Psoas muscle (tissue), 8 donors: Measurements from ENCODE around the gene MOCOS. TPM values are rescaled to one million over a fixed set of nuclear protein-coding genes. Genes with fewer than 3 reads are reported as not detected.

Source experiments
- ATAC-seq, 4 donors: fragments of 200-7000 bp; cut with Tn5 transposase; one replicate each; pipeline ENCODE4 v1.9.1; 2020; ENCODE audit warnings: moderate library complexity in 3 of 4, mild to moderate bottlenecking in 2 of 4
- DNase-seq, 2 donors: peaks; one replicate each; pipeline ENCODE4 v3.0.0-alpha.2; 2020
- H3K27ac ChIP-seq: fragments of 200-600 bp; one replicate; pipeline ENCODE4 v1.8.0; 2022
- H3K27me3 ChIP-seq, 3 donors: fragments of 200-600 bp in 1 of 3; one replicate each; pipeline versions ENCODE4 v1.6.1 to v1.8.0; 2013 to 2022; ENCODE audit warnings: low read length in 2 of 3, mild to moderate bottlenecking in 2 of 3, moderate library complexity in 1 of 3; ENCODE audit not compliant: insufficient read depth in 3 of 3
- H3K36me3 ChIP-seq, 2 donors: fragments of 200-600 bp in 1 of 2; one replicate each; pipeline versions ENCODE4 v1.6.1 to v1.8.0; 2013 to 2022; ENCODE audit warnings: low read depth in 1 of 2, mild to moderate bottlenecking in 1 of 2, moderate library complexity in 1 of 2; ENCODE audit not compliant: insufficient read depth in 1 of 2
- H3K4me1 ChIP-seq: fragments of 200-600 bp; one replicate; pipeline ENCODE4 v1.8.0; 2022
- H3K4me3 ChIP-seq: fragments of 200-600 bp; one replicate; pipeline ENCODE4 v1.8.0; 2022; ENCODE audit warnings: mild to moderate bottlenecking
- H3K9me3 ChIP-seq: fragments of 200-600 bp; one replicate; pipeline ENCODE4 v1.8.0; 2022
- CTCF ChIP-seq: fragments of 200-600 bp; IDR thresholded peaks from one replicate; pipeline ENCODE4 v1.8.0; 2022; ENCODE audit warnings: antibody characterized with exemption
- WGBS, 3 donors: extraction: QIAGEN DNeasy Blood & Tissue Kit; methylation state at CpG; one replicate each; pipeline versions ENCODE4 v1.1.6 to v1.1.7; 2013; 5-methylcytosine and 5-hydroxymethylcytosine counted together
- intact Hi-C, 2 donors: fragments of 100-400 bp; cut with DNase I; formaldehyde crosslinking; loops; one replicate each; pipeline versions ENCODE4 v1.11.0 to v1.14.2; 2022
- polyA plus RNA-seq, 3 donors: library from polyadenylated mRNA; stranded (reverse); fragments of 200-250 nt; gene quantifications; one replicate each; pipeline ENCODE4 v1.2.3, GENCODE V29; 2013
- total RNA-seq, 4 donors: library from RNA; stranded (reverse); fragmentation: NEBNext Ultra II Directional in 2 of 4; extraction: Animal tissue kit (Norgen Biotek cat#: 25700) in 2 of 4; gene quantifications; one replicate each; pipeline versions ENCODE4 v1.2.1 to v1.2.4, GENCODE V29; 2021 to 2023
- donor health status: healthy with polysubstance abuse.
- donor health status: DM: no; HTN: no; CAD: no; lungs with moderate emphysema.
- donor health status: Bipolar disorder and iron deficiency.
- donor health status: healthy.
- donor health status: DM: yes; HTN: yes; CAD: no.
- donor health status: DM: no; HTN: no; CAD: no.
- donor health status: DM: no; HTN: no; CAD: no.
- donor health status: DM: yes; HTN: yes; CAD: no.

MOCOS gene
- total and polyA plus RNA-seq, 7 donors = 0.30 to 4.8 (median 0.94) TPM

DNA sequence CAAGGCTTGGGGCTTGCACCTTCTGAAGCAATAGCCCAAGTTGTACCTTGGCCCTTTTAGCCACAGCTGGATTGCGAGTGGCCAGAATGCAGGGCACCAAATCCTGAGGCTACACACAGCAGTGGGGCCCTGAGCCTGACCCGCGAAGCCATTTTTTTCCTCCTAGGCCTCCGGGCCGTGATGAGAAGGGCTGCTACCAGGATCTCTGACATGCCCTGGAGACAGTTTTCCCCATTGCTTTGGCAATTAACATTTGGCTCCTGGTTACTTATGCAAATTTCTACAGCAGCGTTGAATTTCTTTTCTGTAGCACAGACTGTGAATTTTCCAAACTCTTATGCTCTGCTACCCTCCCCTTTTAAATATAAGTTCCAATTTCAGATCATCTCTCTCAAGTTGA lies 54.5 kb downstream of the MOCOS start:
- intact Hi-C loops = no loop called here
- Histone ChIP-seq H3K9me3 (no peaks in the 10 kb centered on the region), H3K27me3 (no peaks in the 10 kb centered on the region), H3K4me3 (no peak overlapping the region), H3K36me3 (no peaks in the 10 kb centered on the region), H3K27ac (no peak overlapping the region), H3K4me1 (no peaks in the 10 kb centered on the region)
- no peak for DNase-seq
- WGBS, 3 donors = 82 to 95% (median 88%) methylated on average over 6 of the region's 6 CpGs
- no peak for ATAC-seq
- TF ChIP-seq CTCF = no peak

DNA sequence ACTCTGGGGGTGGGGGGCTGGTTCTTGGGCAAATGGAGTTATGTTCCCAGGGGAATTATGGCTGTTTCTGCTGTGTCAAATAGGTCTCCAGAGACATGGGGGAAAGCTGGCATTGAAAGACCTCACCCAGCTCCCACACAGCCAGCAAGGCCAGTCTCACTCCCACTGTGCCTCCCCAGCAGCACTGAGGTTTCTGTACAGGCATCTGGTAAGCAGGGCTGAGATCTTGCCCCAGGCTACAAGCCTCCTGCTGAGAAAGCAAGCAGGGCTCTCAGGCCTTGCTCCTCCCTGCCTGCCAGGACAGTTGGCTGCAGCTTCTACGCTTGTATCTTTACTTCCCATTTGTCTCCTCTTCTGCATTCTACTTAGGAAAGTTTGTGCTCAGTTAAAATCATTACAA lies 59.7 kb downstream of the MOCOS start:
- Histone ChIP-seq H3K27me3 (no peaks in the 10 kb centered on the region), H3K27ac (no peak overlapping the region), H3K4me3 (no peak overlapping the region), H3K36me3 (no peaks in the 10 kb centered on the region), H3K4me1 (no peaks in the 10 kb centered on the region), H3K9me3 (peaks cover 5% of the 10 kb centered on the region)
- intact Hi-C loops = no loop called here
- TF ChIP-seq CTCF = no peak
- 85 to 100% (median 96%) methylated on average over 1 of the region's 1 CpG for WGBS, 3 donors
- ATAC-seq = no peak
- DNase-seq = no peak

GRCh38 chr18:36249392-36249791 lies 62.1 kb downstream of the MOCOS start:
- Histone ChIP-seq H3K27ac (no peak overlapping the region), H3K9me3 (peaks cover 5% of the 10 kb centered on the region), H3K4me1 (no peaks in the 10 kb centered on the region), H3K27me3 (no peaks in the 10 kb centered on the region), H3K36me3 (no peaks in the 10 kb centered on the region), H3K4me3 (no peak overlapping the region)
- no peak for ATAC-seq
- no peak for TF ChIP-seq CTCF
- DNase-seq = no peak
- intact Hi-C loops = no loop called here

DNA sequence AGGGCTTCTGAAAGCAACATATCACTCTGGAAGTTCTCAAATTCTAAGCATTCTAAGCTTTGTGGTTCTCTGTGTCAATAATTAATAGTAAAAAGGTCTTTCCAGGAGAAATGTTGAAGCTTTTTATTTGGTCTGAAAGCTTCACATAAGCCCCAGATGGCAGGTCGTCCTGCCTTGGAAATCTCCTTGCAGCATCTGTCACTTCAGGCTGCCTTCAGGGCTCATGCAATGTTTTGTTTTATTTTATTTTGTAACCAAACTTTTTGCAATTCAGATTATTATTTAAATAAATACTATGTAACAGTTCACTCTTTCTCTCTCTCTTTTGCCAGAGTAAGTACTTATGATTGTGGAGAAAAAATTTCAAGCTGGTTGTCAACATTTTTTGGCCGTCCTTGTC lies 63.5 kb downstream of the MOCOS start:
- DNase-seq (no peak), ATAC-seq (no peak)
- Histone ChIP-seq H3K4me1 (no peaks in the 10 kb centered on the region), H3K36me3 (no peaks in the 10 kb centered on the region), H3K27me3 (no peaks in the 10 kb centered on the region), H3K27ac (no peak overlapping the region), H3K9me3 (peaks cover 5% of the 10 kb centered on the region), H3K4me3 (no peak overlapping the region)
- no peak for TF ChIP-seq CTCF
- intact Hi-C loops = no loop called here
- 76 to 78% (median 78%) methylated on average over 2 of the region's 2 CpGs for WGBS, 3 donors

DNA sequence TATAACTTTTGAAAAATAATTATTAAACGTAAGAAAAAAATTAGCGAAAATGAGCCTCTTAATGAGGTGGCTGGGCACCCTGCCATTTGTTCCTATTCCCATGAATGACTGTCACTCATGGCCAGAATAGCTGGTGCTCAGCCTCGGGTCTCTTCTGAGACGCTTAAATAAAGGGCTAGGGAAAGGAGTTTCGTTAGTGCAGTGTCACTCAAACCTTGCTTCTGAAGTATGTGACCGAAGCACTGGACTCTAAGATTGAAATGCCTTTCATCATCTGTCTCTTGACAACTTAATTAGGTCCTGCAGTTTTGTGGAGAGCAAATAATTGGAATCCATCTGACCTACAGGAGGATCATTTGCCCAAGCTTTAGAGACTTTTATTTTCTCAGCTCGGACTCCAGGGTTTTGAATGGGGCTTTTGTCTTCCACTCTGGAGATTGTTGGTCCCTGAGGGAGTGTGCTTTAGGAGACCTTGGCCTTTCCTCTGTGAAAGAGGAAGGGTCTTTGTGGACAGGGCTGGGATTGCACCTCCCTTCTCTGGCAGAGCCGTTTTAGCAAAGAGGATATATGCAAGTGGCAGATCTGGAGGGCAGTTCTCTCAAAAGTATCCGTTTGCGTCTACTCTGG lies 67.9 kb downstream of the MOCOS start:
- H3K27ac ChIP-seq = no peak overlapping the region
- no peaks in the 10 kb centered on the region for H3K9me3 ChIP-seq
- no peak for TF ChIP-seq CTCF
- WGBS, 3 donors = 74 to 82% (median 75%) methylated on average over 10 of the region's 10 CpGs
- peaks cover 0 to 2% of the 10 kb centered on the region in 2 donors for H3K36me3 ChIP-seq
- H3K27me3 ChIP-seq = no peaks in the 10 kb centered on the region
- DNase-seq (no peak), ATAC-seq (no peak)
- H3K4me3 ChIP-seq = no peak overlapping the region
- H3K4me1 ChIP-seq = no peaks in the 10 kb centered on the region
- intact Hi-C loops = no loop called here
